Upper lobe of left lung (tissue), 6 donors: ENCODE results near the gene CCNJ. TPM values are rescaled to one million over a fixed set of nuclear protein-coding genes. Genes with fewer than 3 reads are reported as not detected.
"Not testable (repeated sequence)": the region's sequence is repeated elsewhere in the genome, so short reads cannot be mapped to it uniquely, and the experiment has no call there.

Experiments
- ATAC-seq, 2 donors: fragments of 200-7000 bp; cut with Tn5 transposase; one replicate each; pipeline ENCODE4 v1.9.1; 2022; ENCODE audit warnings: mild to moderate bottlenecking in 2 of 2, moderate library complexity in 2 of 2; ENCODE audit not compliant: low FRiP score in 2 of 2
- DNase-seq, 2 donors: peaks; one replicate each; pipeline ENCODE4 v3.0.0-alpha.2; 2019 to 2020
- H3K27ac ChIP-seq, 4 donors: fragments of 200-600 bp; sonication (generic); one replicate each; pipeline ENCODE4 v1.5.1; 2016 to 2019
- H3K27me3 ChIP-seq, 4 donors: fragments of 200-600 bp; sonication (generic); one replicate each; pipeline ENCODE4 v1.5.1; 2017 to 2019
- H3K36me3 ChIP-seq, 4 donors: fragments of 200-600 bp; sonication (generic); one replicate each; pipeline ENCODE4 v1.5.1; 2016 to 2019
- H3K4me1 ChIP-seq, 4 donors: fragments of 200-600 bp; sonication (generic); one replicate each; pipeline ENCODE4 v1.5.1; 2018 to 2019
- H3K4me3 ChIP-seq, 4 donors: fragments of 200-600 bp; sonication (generic); one replicate each; pipeline ENCODE4 v1.5.1; 2017 to 2019; ENCODE audit warnings: mild to moderate bottlenecking in 2 of 4, moderate library complexity in 1 of 4
- H3K9me3 ChIP-seq, 4 donors: fragments of 200-600 bp; sonication (generic); one replicate each; pipeline ENCODE4 v1.5.1; 2018 to 2019
- EP300 ChIP-seq, 4 donors: sonication (generic); formaldehyde crosslinking; IDR thresholded peaks; one replicate each; pipeline ENCODE4 v1.5.1; 2017; ENCODE audit warnings: antibody characterized with exemption in 4 of 4, control low read depth in 2 of 4
- POLR2A ChIP-seq, 4 donors: fragments of 450-650 bp; IDR thresholded peaks; one replicate each; pipeline ENCODE4 v1.5.1; 2016 to 2017; ENCODE audit warnings: antibody characterized with exemption in 4 of 4, mild to moderate bottlenecking in 2 of 4
- POLR2AphosphoS5 ChIP-seq, 2 donors: sonication (generic); formaldehyde crosslinking; IDR thresholded peaks; one replicate each; pipeline ENCODE4 v1.5.1; 2017; ENCODE audit warnings: antibody characterized with exemption in 2 of 2
- WGBS, 2 donors: methylation state at CpG; one replicate each; pipeline ENCODE4 v1.1.5; 2017 to 2018; 5-methylcytosine and 5-hydroxymethylcytosine counted together
- total RNA-seq, 6 donors: library from RNA; depleted of rRNA in 4 of 6; stranded (reverse); fragments of >200 nt in 4 of 6; gene quantifications; one replicate each; pipeline versions ENCODE4 v1.1.0 to v1.2.1, GENCODE V29; 2016 to 2021
- TF ChIP-seq, protein P1 (sequence below), 6 experiments: fragments of 450-650 bp in 4 of 6; fragments of 200-600 bp in 2 of 6; sonication (generic) in 2 of 6; IDR thresholded peaks; one replicate each; pipeline ENCODE4 v1.5.1; 2016 to 2019; ENCODE audit warnings: antibody characterized with exemption in 6 of 6
- donor health status: DM: no; HTN: no; CAD: no; lungs with moderate emphysema.
- donor health status: DM: no; HTN: yes; CAD: no; lungs with severe emphysema.

Gene CCNJ
- total RNA-seq: 1 to 10 TPM in 5 of 6 donors, under 1 TPM in 1; 0.55 to 7.7 (median 5.5) TPM

GRCh38 chr10:96043033-96043892, at the start of gene CCNJ:
TSS of gene CCNJ (plus strand) at chr10:96043583. CDS start at chr10:96044394, 811 bp downstream.
- Histone ChIP-seq H3K4me3 (peak within 1 kb of the TSS; percentile 74 to 90 (median 80)), H3K9me3 (no peaks in the 10 kb centered on the region), H3K27ac (peak within 1 kb of the TSS; percentile 79 to 94 (median 90)), H3K36me3 (no peaks in the 10 kb centered on the region), H3K4me1 (peaks cover 4 to 33% (median 12%) of the 10 kb centered on the region in 4 donors), H3K27me3 (no peaks in the 10 kb centered on the region)
- ATAC-seq (peak; percentile 94 to 96), DNase-seq (peak; percentile 89 to 98)
- 5 to 16% methylated on average over 13 to 52 of the region's 92 CpGs for WGBS, 2 donors
- TF ChIP-seq, protein P1, sequence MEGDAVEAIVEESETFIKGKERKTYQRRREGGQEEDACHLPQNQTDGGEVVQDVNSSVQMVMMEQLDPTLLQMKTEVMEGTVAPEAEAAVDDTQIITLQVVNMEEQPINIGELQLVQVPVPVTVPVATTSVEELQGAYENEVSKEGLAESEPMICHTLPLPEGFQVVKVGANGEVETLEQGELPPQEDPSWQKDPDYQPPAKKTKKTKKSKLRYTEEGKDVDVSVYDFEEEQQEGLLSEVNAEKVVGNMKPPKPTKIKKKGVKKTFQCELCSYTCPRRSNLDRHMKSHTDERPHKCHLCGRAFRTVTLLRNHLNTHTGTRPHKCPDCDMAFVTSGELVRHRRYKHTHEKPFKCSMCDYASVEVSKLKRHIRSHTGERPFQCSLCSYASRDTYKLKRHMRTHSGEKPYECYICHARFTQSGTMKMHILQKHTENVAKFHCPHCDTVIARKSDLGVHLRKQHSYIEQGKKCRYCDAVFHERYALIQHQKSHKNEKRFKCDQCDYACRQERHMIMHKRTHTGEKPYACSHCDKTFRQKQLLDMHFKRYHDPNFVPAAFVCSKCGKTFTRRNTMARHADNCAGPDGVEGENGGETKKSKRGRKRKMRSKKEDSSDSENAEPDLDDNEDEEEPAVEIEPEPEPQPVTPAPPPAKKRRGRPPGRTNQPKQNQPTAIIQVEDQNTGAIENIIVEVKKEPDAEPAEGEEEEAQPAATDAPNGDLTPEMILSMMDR (IDR thresholded peaks at IDR 0.05): peak in 4 of 6 experiments; percentile 18 to 55 (median 42)
- TF ChIP-seq POLR2A (IDR thresholded peaks at IDR 0.05) (peak; percentile 40 to 91 (median 74)), POLR2AphosphoS5 (IDR thresholded peaks at IDR 0.05) (peak; percentile 36 to 70), EP300 (IDR thresholded peaks at IDR 0.05) (no peak)

- not testable (repeated sequence) for H3K9me3 ChIP-seq, H3K27ac ChIP-seq, ATAC-seq, H3K4me3 ChIP-seq, H3K27me3 ChIP-seq, H3K36me3 ChIP-seq, DNase-seq, H3K4me1 ChIP-seq
- 91 to 93% methylated on average over 11 of the region's 11 CpGs for WGBS, 2 donors
Observed at GRCh38 chr10:95994376-95994775, 49.0 kb upstream of the CCNJ start.

DNA sequence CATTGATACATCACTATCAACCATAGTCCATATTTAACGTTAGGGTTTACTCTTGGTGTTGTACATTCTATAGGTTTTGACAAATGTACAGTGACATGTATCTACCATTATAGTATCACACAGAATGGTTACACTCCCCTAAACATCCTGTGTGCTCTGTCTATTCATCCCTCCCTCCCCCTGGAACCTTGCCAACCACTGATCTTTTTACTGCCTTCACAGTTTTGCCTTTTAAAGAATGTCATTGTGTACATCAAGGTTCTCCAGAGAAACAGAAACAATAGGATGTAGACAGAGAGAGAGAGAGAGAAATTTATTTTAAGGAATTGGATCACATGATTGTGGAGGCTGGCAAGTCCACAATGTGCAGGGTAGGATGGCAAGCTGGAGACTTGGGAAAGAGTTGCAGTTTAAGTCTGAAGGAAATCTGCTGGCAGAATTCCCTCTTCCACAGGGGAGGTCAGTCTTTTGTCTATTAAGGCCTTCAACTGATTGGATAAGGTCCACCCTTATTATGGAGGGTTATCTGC, 45.1 kb upstream of the CCNJ start:
- Histone ChIP-seq H3K4me1 (peaks cover 0 to 4% (median 0%) of the 10 kb centered on the region in 4 donors), H3K27ac (no peak overlapping the region), H3K36me3 (no peaks in the 10 kb centered on the region), H3K9me3 (no peaks in the 10 kb centered on the region), H3K27me3 (no peaks in the 10 kb centered on the region), H3K4me3 (no peak overlapping the region)
- WGBS, 2 donors: 32 to 61% methylated on average over 1 of the region's 1 CpG
- TF ChIP-seq POLR2A (IDR thresholded peaks at IDR 0.05) (no peak), EP300 (IDR thresholded peaks at IDR 0.05) (no peak), POLR2AphosphoS5 (IDR thresholded peaks at IDR 0.05) (no peak)
- TF ChIP-seq, protein P1 (IDR thresholded peaks at IDR 0.05): no peak
- DNase-seq (no peak), ATAC-seq (no peak)

DNA sequence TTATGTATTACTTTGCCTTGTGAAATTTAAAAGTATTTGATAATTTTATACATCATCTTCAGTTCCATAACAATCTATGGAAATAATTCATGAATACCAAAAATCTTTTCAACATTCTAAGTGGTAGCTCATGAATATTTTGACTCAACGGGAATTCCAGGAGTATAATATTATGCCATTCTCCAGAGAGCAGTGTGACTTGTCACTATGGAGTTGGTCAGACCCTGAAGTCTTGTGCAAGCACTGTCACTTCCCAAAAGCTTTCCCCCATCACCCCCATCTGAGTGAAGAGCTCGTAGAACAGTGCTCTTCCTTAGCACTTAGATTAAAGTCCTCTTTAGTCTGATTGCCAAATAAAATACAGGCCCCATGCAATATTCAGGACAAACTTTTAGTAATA, 29.4 kb upstream of the CCNJ start:
- H3K9me3 ChIP-seq: no peaks in the 10 kb centered on the region
- no peak for ATAC-seq
- DNase-seq: no peak
- no peak for TF ChIP-seq EP300 (IDR thresholded peaks at IDR 0.05)
- TF ChIP-seq, protein P1 (IDR thresholded peaks at IDR 0.05): no peak
- TF ChIP-seq POLR2A (IDR thresholded peaks at IDR 0.05): no peak
- no peak for TF ChIP-seq POLR2AphosphoS5 (IDR thresholded peaks at IDR 0.05)
- no peaks in the 10 kb centered on the region for H3K36me3 ChIP-seq
- 80 to 82% methylated on average over 2 of the region's 2 CpGs for whole genome bisulfite sequencing, 2 donors
- H3K4me1 ChIP-seq: peaks cover 0 to 7% (median 5%) of the 10 kb centered on the region in 4 donors
- H3K27ac ChIP-seq: no peak overlapping the region
- no peaks in the 10 kb centered on the region for H3K27me3 ChIP-seq
- no peak overlapping the region for H3K4me3 ChIP-seq

- 95 to 98% methylated on average over 2 of the region's 2 CpGs for WGBS, 2 donors
Observed at GRCh38 chr10:96014473-96015102, 28.8 kb upstream of the CCNJ start.

More at GRCh38 chr10:96014473-96015102, 28.8 kb upstream of the CCNJ start:
- Histone ChIP-seq H3K27ac (no peak overlapping the region), H3K36me3 (no peaks in the 10 kb centered on the region), H3K4me1 (peaks cover 0 to 7% (median 5%) of the 10 kb centered on the region in 4 donors), H3K4me3 (no peak overlapping the region), H3K9me3 (no peaks in the 10 kb centered on the region), H3K27me3 (no peaks in the 10 kb centered on the region)
- ATAC-seq (no peak), DNase-seq (no peak)
- TF ChIP-seq EP300 (IDR thresholded peaks at IDR 0.05) (no peak), POLR2A (IDR thresholded peaks at IDR 0.05) (no peak), POLR2AphosphoS5 (IDR thresholded peaks at IDR 0.05) (no peak)
- TF ChIP-seq, protein P1 (IDR thresholded peaks at IDR 0.05): no peak
